Right lobe of liver (tissue), 6 donors: Measurements from ENCODE around the gene PKDREJ. TPM values are rescaled to one million over a fixed set of nuclear protein-coding genes. Genes with fewer than 3 reads are reported as not detected.
"Not testable (repeated sequence)": the region's sequence is repeated elsewhere in the genome, so short reads cannot be mapped to it uniquely, and the experiment has no call there.

ENCODE experiments used
- ATAC-seq, 4 donors: fragments of 200-7000 bp; cut with Tn5 transposase; one replicate each; pipeline ENCODE4 v1.9.1; 2020; ENCODE audit warnings: mild to moderate bottlenecking in 4 of 4, moderate library complexity in 4 of 4
- DNase-seq, 3 donors: peaks; one replicate each; pipeline ENCODE4 v3.0.0-alpha.2; 2020
- H3K27ac ChIP-seq, 3 donors: fragments of 200-600 bp; one replicate each; pipeline ENCODE4 v1.8.0; 2022
- H3K27me3 ChIP-seq, 2 donors: fragments of 200-600 bp; one replicate each; pipeline ENCODE4 v1.8.0; 2022
- H3K36me3 ChIP-seq, 4 donors: fragments of 200-600 bp; sonication (generic) in 1 of 4; one replicate each; pipeline versions ENCODE4 v1.5.1 to v1.8.0; 2017 to 2022; ENCODE audit warnings: control low read depth in 1 of 4
- H3K4me1 ChIP-seq, 4 donors: fragments of 200-600 bp; sonication (generic) in 1 of 4; one replicate each; pipeline versions ENCODE4 v1.5.1 to v1.8.0; 2017 to 2022; ENCODE audit warnings: control low read depth in 1 of 4
- H3K4me3 ChIP-seq, 3 donors: fragments of 200-600 bp; one replicate each; pipeline ENCODE4 v1.8.0; 2022
- H3K9me3 ChIP-seq, 4 donors: fragments of 200-600 bp; sonication (generic) in 1 of 4; one replicate each; pipeline versions ENCODE4 v1.5.1 to v1.8.0; 2017 to 2022; ENCODE audit warnings: control low read depth in 1 of 4
- POLR2A ChIP-seq: fragments of 450-650 bp; IDR thresholded peaks from one replicate; pipeline ENCODE4 v1.6.1; 2017; ENCODE audit warnings: antibody characterized with exemption, mild to moderate bottlenecking
- WGBS: methylation state at CpG from one replicate; pipeline ENCODE4 v1.1.6; 2018; ENCODE audit warnings: low coverage, low lambda C conversion rate; ENCODE audit not compliant: insufficient coverage; ENCODE audit errors: missing lambda C conversion rate; 5-methylcytosine and 5-hydroxymethylcytosine counted together
- intact Hi-C, 2 donors: fragments of 100-400 bp; cut with DNase I; formaldehyde crosslinking; loops; one replicate each; pipeline versions ENCODE4 v1.11.2 to v1.14.1; 2022
- long read RNA-seq: library from polyadenylated mRNA; unstranded; transcript quantifications from one replicate; pipeline ENCODE4 v2.0.0, GENCODE V29; 2019
- total RNA-seq, 6 experiments: library from RNA; depleted of rRNA in 2 of 6; stranded (reverse); fragments of >200 nt in 2 of 6; fragmentation: NEBNext Ultra II Directional in 3 of 6; extraction: Animal tissue kit (Norgen Biotek cat#: 25700) in 3 of 6; gene quantifications; one replicate each; pipeline versions ENCODE4 v1.1.0 to v1.2.4, GENCODE V29; 2016 to 2023
- TF ChIP-seq, protein P1 (sequence below), 4 donors: fragments of 200-600 bp in 3 of 4; fragments of 450-650 bp in 1 of 4; IDR thresholded peaks; one replicate each; pipeline versions ENCODE4 v1.5.1 to v1.8.0; 2016 to 2022; ENCODE audit warnings: antibody characterized with exemption in 4 of 4, mild to moderate bottlenecking in 2 of 4
- donor health status: DM: no; HTN: yes; CAD: no.
- donor health status: DM: no; HTN: no; CAD: no.
- donor health status: DM: no; HTN: no; CAD: no.
- donor health status: DM: no; HTN: yes; CAD: no.
- donor health status: DM: no; HTN: yes; CAD: no.

The PKDREJ gene, protein sequence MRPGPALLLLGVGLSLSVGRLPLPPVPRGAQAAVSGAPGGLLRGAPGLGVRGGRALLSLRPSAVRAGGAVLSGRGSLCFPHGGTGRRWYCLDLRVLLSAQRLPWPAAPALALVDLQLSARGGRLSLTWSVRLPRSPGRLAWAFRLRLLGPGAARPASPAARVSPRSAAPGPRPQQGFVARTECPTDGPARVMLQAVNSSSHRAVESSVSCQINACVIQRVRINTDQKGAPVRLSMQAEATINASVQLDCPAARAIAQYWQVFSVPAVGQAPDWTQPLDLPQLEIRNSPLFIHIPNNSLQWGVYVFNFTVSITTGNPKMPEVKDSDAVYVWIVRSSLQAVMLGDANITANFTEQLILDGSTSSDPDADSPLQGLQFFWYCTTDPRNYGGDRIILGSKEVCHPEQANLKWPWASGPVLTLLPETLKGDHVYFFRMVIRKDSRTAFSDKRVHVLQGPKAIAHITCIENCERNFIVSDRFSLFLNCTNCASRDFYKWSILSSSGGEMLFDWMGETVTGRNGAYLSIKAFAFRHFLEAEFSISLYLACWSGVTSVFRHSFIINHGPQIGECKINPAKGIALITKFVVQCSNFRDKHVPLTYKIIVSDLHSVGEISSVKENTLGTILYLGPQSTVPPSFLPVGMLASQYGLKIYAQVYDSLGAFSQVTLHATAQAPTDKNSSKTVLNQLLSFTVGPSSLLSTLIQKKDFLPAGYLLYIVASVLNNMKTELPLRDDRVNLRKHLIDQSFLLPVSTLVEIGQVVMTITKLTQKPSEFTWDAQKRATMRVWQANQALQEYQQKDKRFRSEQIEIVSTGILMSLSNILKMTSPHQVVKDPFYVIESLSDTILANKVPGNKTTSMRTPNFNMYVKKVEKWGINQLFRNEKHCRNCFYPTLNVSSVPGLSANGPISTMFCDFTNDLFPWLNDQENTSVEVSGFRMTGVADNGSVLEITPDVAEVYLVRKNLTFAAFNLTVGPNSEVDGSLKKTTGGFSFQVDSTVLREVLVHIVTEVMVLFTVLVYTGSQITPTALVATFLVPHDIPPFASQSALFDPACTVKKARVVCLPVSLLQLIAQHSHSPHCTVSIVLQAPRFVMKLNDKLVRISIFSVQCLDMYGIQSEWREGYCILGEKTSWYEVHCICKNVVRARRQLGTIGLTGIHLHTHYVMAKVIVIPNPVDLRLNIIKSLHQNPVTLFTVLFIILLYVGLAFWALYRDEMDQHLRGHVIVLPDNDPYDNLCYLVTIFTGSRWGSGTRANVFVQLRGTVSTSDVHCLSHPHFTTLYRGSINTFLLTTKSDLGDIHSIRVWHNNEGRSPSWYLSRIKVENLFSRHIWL (N-terminal part only)
- under 1 TPM in 2 of 6 experiments, not detected in 4; 0.05 to 0.07 TPM for total RNA-seq
- long read RNA-seq = 0 reads

DNA sequence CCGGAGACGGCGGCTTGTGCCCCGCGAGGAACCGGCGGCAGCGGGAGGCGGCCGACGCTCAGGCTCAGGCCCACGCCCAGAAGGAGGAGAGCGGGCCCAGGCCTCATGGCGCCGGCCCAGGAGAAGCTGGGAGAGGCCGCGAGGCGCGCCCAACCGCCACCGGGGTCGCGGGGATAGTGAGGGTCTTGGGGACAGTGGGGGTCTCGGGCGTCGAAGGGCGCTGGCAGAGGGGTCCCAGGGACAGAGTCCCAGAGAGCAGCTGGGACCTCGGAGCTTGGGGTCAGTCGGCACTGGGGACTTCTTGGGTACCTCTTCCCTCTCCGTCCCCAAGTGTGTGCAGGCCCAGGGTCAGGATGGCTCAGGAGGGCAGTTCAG lies at the start of gene PKDREJ:
TSS of gene PKDREJ (minus strand) at position 128 of the 375 bp plus-strand sequence. CDS start at position 107, 21 bp downstream.
- no peak for DNase-seq
- Histone ChIP-seq H3K4me1 (peaks cover 0 to 20% (median 7%) of the 10 kb centered on the region in 4 donors), H3K27ac (no peak within 1 kb of the TSS), H3K36me3 (no peaks in the 10 kb centered on the region), H3K4me3 (peak within 1 kb of the TSS in 1 of 3 donors; percentile 28), H3K27me3 (no peaks in the 10 kb centered on the region), H3K9me3 (no peaks in the 10 kb centered on the region)
- no peak for ATAC-seq
- intact Hi-C loops = no loop called here
- no CpG with 5 or more reads among the region's 30 CpGs for WGBS
- TF ChIP-seq, protein P1, sequence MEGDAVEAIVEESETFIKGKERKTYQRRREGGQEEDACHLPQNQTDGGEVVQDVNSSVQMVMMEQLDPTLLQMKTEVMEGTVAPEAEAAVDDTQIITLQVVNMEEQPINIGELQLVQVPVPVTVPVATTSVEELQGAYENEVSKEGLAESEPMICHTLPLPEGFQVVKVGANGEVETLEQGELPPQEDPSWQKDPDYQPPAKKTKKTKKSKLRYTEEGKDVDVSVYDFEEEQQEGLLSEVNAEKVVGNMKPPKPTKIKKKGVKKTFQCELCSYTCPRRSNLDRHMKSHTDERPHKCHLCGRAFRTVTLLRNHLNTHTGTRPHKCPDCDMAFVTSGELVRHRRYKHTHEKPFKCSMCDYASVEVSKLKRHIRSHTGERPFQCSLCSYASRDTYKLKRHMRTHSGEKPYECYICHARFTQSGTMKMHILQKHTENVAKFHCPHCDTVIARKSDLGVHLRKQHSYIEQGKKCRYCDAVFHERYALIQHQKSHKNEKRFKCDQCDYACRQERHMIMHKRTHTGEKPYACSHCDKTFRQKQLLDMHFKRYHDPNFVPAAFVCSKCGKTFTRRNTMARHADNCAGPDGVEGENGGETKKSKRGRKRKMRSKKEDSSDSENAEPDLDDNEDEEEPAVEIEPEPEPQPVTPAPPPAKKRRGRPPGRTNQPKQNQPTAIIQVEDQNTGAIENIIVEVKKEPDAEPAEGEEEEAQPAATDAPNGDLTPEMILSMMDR (IDR thresholded peaks at IDR 0.05) = no peak
- no peak for TF ChIP-seq POLR2A

DNA sequence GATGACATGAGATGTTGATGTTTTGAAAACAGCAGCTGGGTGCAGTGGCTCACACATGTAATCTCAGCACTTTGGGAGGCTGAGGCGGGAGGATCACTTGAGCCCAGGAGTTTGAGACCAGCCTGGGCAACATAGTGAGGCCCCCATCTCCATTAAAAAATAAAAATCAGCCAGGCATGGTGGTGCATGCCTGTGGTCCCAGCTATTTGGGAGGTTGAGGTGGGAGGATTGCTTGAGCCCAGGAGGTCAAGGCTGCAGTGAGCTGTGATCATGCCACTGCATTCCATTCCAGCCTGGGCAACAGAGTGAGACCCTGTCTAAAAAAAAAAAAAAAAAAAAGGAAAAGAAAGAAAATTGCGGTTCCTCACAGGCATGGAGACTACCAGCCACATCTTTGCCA lies 49.7 kb upstream of the PKDREJ start:
- ATAC-seq, H3K27ac ChIP-seq, H3K27me3 ChIP-seq, H3K4me1 ChIP-seq, H3K36me3 ChIP-seq, H3K9me3 ChIP-seq, H3K4me3 ChIP-seq: not testable (repeated sequence)
- 92% methylated on average over 2 of the region's 2 CpGs for WGBS
- intact Hi-C loops = loop anchor here (5.0 kb wide), 2 partner anchors 191 to 321 kb away; no protein-coding TSS in a partner anchor
- DNase-seq = peak in 1 of 3 donors; percentile 1

DNA sequence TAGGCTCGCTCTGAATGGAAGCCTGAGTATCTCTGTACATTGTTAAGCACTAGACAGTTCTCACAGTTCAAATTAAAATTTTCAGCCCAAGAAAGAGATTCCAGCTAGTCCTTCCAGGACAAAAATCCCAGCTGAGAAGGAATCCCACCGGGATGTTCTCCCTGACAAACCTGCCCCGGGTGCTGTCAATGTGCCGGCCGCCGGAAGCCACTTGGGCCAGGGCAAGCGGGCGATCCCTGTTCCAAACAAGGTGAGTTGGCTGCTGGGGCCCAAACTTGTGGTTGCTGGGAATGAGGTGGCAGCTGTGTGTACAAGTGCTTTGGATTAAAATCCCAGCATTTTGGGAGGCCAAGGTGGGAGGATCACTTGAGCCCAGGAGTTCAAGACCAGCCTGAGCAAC lies 48.9 kb upstream of the PKDREJ start:
- ATAC-seq = no peak
- H3K4me3 ChIP-seq = no peak overlapping the region
- no peak for TF ChIP-seq POLR2A
- TF ChIP-seq, protein P1 (IDR thresholded peaks at IDR 0.05) = no peak
- DNase-seq = no peak
- no peaks in the 10 kb centered on the region for H3K4me1 ChIP-seq
- intact Hi-C loops = loop anchor here (5.0 kb wide), 2 partner anchors 190 to 320 kb away; no protein-coding TSS in a partner anchor
- no peaks in the 10 kb centered on the region for H3K9me3 ChIP-seq
- no peaks in the 10 kb centered on the region for H3K36me3 ChIP-seq
- no peaks in the 10 kb centered on the region for H3K27me3 ChIP-seq
- H3K27ac ChIP-seq = no peak overlapping the region
- 100% methylated on average over 1 of the region's 8 CpGs for WGBS

DNA sequence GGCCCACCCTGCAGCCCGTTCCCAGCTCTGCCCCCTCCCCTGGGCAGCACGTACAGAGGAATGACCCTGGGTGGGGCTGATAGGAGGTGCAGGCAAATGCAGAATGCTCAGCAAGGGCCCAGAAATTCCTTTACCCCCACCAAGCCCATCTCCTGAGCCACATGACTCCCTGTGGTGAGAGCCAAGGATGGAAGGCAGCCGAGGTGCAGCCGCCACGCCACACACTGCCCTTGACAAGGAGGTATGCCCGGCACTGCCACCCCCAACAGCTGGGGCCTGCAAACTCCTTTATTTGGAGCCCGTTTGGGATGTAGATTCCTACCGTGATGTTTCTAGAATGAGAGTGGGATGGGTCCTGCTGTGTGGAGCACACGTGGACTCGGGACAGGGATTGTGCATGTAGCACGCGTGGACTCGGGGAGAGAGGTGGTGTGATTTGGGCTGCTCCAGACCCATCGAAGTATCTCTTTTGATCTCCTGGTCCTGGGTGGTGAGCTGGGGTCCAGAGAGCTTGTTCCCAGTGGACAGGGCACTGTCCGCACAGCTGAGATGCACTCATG lies 46.5 kb upstream of the PKDREJ start:
- DNase-seq = no peak
- 100% methylated on average over 1 of the region's 15 CpGs for WGBS

More for the DNA sequence above, 46.5 kb upstream of the PKDREJ start:
- H3K36me3 ChIP-seq = no peaks in the 10 kb centered on the region
- TF ChIP-seq, protein P1 (IDR thresholded peaks at IDR 0.05) = no peak
- TF ChIP-seq POLR2A = no peak
- no peak overlapping the region for H3K4me3 ChIP-seq
- H3K27me3 ChIP-seq = no peaks in the 10 kb centered on the region
- H3K27ac ChIP-seq = no peak overlapping the region
- ATAC-seq = no peak
- no peaks in the 10 kb centered on the region for H3K4me1 ChIP-seq
- intact Hi-C loops = loop anchor here (5.0 kb wide), 2 partner anchors 187 to 317 kb away; no protein-coding TSS in a partner anchor
- H3K9me3 ChIP-seq = no peaks in the 10 kb centered on the region
